GM12873 (cell line): Measurements from ENCODE around the gene FMN1.

ENCODE experiments used
- CTCF ChIP-seq: IDR thresholded peaks from 2 replicates; pipeline ENCODE4 v1.5.1; 2012; ENCODE audit warnings: low read depth, mild to moderate bottlenecking, moderate library complexity, low read length, control low read depth; ENCODE audit not compliant: insufficient read depth; ENCODE audit errors: missing control alignments

The FMN1 gene

DNA sequence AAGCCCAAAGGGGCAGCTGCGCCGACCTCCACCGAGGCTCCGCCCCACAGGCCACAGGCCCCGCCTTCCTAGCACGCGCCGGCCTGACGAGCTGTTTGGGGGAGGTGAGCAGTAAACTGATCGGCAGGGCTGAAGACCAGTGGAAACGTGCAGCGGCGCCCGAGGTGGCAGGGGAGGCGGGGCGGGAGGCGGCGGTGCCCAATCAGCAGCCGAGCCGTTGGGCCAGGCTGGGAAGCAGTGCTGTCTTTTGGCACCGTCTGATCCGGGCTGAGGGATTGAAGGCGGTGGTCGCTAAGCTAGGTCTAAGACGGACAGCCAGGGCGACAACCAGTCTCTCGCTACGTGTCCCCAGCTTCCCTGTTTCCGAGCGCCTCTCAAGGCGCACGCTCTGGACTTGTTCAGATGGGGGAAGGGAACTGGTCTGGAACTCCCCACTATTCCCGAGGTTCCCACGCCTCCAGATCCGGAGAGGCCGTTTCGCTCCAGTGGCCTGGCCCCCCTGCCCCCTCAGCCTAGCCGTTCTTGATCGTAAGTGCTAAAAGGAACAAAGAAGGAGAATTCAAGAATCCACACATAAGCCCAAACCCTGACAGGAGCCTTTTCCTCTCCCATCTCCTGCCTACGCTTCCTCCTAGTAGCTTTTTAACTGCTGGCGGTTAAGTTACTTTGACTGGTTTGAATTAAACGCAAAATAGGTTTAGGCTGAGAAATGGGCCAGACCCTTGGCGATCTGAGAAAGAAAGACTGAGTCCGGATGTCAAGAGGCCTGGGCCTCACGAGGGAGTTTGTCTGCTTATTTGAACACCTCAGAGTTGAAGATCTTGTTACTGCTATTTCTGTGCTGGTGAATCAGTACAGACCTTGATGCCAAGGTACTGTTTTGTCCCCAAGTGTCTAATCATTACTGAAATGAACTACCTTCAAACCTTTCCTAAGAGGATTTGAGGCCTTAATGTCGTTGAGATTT lies at the start of gene FMN1:
Gene FMN1 (minus strand): TSS at position 11 of the 967 bp plus-strand sequence. CDS start 39,800 bp downstream, outside the sequence.
- TF ChIP-seq CTCF, result no peak

DNA sequence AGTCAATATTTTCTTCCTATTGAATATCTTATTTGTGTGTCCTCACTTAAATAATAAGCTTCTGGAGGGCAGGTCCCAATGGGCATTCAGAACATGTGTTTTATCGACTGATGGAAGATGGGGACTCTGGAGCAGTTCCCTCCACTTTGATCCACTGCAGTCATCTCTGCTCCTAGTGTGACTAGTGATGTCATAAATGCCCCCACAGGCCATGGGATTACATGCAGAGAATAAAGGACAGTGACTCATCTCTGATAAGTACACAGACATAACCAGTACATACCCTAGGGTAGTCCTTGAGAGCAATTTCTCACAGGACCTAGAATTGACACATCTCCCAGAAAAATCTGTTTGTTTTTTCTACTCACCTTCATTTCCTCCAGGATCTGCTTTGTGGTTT lies 49.4 kb upstream of the FMN1 start:
- no peak for TF ChIP-seq CTCF

DNA sequence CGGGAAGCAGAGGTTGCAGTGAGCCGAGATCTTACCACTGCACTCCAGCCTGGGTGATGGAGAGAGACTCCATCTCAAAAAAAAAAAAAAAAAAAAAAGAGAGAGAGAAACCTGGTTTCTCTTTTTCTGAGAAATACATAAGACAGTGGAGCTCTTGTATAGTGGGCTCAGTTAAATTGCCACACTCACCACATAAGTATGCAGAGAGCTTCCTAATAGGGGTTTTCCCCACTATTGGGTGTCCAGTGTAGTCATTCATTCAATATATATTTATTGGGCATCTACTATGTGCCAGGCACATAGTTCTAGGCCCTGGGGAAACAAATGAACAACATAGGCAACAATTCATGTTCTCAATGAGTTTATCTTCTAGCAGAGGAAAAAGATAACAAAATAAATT lies 48.9 kb upstream of the FMN1 start:
- no peak for TF ChIP-seq CTCF

GRCh38 chr15:33242669-33243191 lies 48.2 kb upstream of the FMN1 start:
- peak; percentile 63 for TF ChIP-seq CTCF

GRCh38 chr15:33242165-33242564 lies 47.7 kb upstream of the FMN1 start:
- no peak for TF ChIP-seq CTCF

GRCh38 chr15:33236841-33237509 lies 42.5 kb upstream of the FMN1 start:
- no peak for TF ChIP-seq CTCF

GRCh38 chr15:33234020-33234461 lies 39.5 kb upstream of the FMN1 start:
- TF ChIP-seq CTCF, result peak; percentile 39
